ENCODE results near the gene PILRA. TPM values are rescaled to one million over a fixed set of nuclear protein-coding genes. Genes with fewer than 3 reads are reported as not detected.
"Not testable (repeated sequence)": the region's sequence is repeated elsewhere in the genome, so short reads cannot be mapped to it uniquely, and the experiment has no call there.

The PILRA gene
- total and polyA plus RNA-seq, 2 experiments from 2014 or later = 0.38 to 5.3 TPM

DNA sequence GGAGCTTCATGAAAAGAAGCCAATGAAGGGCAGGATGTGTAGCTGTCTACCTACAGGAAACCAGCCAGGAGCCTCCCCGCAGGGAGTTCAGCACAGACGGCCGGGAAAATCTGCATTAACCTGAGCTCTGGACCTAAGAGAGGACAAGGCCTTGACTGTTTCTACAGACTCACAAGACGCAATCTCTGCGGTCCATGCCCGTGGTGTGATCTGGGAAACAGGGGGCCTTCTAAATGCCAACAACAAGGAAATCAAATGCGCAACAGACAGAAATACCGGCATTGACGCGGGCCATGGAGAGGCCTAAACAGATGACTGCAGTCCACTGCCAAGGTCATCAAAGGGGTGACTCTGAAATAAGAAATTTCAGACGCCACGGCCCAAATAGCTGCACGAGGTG lies 49.1 kb upstream of the PILRA start:
- not testable (repeated sequence) for ATAC-seq; H3K4me3 ChIP-seq; H3K9me3 Mint-ChIP-seq; H3K4me2 ChIP-seq; H3K27ac ChIP-seq (ENCODE audit: low read depth); H3K79me2 ChIP-seq (replicated peaks; ENCODE audit: insufficient read depth); DNase-seq (ENCODE audit: low spot score); H3K4me1 ChIP-seq (ENCODE audit: insufficient read depth); H3K27me3 ChIP-seq (ENCODE audit: insufficient read depth); H3F3A ChIP-seq (replicated peaks; ENCODE audit: low read depth); H3K4me1 Mint-ChIP-seq; H3K4me3 Mint-ChIP-seq; H3K36me3 ChIP-seq (ENCODE audit: insufficient read depth); H4K20me1 ChIP-seq (replicated peaks; ENCODE audit: insufficient read depth); H2AFZ ChIP-seq; H3K9me2 ChIP-seq (ENCODE audit: insufficient read depth); H3K27me3 Mint-ChIP-seq (ENCODE audit: insufficient read depth, low read depth, poor library complexity)
- H3K36me3 Mint-ChIP-seq (ENCODE audit: low read depth) = peaks cover 55% of the 10 kb centered on the region
- H3K27ac Mint-ChIP-seq = 0 out of 2 replicates have a peak overlapping the region, but pooled peaks have one; percentile 11

DNA sequence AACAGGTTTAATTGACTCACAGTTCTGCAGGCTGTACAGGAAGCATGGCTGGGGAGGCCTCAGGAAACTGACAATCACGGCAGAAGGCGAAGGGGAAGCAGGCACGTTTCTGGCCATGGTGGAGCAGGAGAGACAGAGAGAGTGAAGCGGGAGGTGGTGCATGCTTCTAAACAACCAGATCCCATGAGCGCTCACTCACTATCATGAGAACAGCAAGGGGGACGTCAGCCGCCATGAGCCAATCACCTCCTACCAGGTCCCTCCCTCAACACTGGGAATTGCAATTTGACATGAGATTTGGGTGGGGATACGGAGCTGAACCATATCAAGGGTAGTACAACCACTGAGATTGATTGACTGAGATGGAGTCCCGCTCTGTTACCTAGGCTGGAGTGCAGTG lies 47.6 kb upstream of the PILRA start:
- ATAC-seq; H4K20me1 ChIP-seq (replicated peaks; ENCODE audit: insufficient read depth); H3K4me1 Mint-ChIP-seq; H3K4me2 ChIP-seq; H3K27ac Mint-ChIP-seq; H3K27me3 ChIP-seq (ENCODE audit: insufficient read depth); H3K4me3 Mint-ChIP-seq; H3K27ac ChIP-seq (ENCODE audit: low read depth); H3K4me3 ChIP-seq; H2AFZ ChIP-seq; H3K27me3 Mint-ChIP-seq (ENCODE audit: insufficient read depth, low read depth, poor library complexity); H3K9me3 Mint-ChIP-seq; DNase-seq (ENCODE audit: low spot score); H3K79me2 ChIP-seq (replicated peaks; ENCODE audit: insufficient read depth); H3K36me3 ChIP-seq (ENCODE audit: insufficient read depth); H3K9me2 ChIP-seq (ENCODE audit: insufficient read depth); H3F3A ChIP-seq (replicated peaks; ENCODE audit: low read depth); H3K4me1 ChIP-seq (ENCODE audit: insufficient read depth): not testable (repeated sequence)
- H3K36me3 Mint-ChIP-seq (ENCODE audit: low read depth) = peaks cover 48% of the 10 kb centered on the region

DNA sequence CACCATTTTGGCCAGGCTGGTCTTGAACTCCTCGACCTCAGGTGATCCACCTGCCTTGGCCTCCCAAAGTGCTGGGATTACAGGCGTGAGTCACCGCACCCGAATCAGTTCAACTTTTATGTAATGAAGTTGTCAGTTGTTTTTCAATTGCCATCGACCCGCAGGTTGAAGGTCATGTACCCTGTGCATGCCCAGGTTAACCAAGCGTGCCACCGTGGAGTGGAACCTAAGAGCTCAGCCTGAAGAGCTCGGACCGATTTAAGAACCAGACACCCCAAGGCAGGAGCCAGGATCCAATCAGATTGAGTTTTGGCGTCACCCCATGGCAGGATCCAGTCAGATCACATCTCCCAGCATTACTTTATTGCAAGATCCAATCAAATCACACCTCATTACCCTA lies 46.4 kb upstream of the PILRA start:
- H3K9me3 Mint-ChIP-seq = not testable (repeated sequence)

DNA sequence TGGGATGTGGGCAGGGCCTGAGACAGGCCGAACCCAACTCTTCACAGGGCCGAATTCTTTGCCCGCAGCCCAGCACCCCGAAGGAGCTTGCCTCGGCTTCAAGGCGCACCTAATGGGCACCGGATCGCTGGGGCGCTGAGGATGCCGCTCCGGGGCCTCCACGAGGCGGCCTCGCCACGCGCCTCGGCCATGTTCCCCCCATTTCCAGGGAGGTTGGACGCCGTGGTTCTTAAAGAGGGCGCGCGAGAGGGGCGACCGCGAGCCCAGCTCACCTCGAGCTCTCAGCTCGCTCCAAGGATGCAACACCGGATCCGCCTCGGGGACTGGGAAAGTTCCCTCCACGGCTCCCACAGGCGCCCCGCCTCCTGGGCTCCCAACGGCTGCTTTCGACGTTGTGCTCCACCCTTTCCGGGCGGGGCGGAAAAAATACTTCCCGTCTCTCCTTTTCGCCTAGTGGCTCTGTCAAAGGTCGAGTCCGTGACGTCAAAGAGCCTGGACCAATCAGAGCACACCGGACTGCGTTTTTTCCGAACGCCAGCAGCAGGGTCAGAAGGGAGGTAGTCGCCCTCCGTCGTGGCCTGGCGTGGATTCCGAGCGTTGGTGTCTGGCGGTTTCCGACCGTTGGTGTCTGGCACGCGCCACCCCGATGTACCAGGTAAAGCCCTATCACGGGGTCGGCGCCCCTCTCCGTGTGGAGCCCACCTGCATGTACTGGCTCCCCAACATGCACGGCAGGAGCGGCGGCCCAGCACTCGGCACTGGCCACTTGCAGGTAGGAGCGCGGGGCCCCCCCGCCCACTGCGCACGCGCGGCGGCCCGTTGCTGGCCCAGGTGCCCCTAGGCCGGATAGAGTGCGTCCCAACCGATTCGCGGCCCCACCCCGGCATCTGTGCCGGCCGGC lies 37.5 kb upstream of the PILRA start:
- Histone ChIP-seq H3K36me3 (ENCODE audit: insufficient read depth) (peaks cover 12% of the 10 kb centered on the region), H3K4me2 (peak overlapping the region; percentile 72), H3K4me3 (peak overlapping the region; percentile 73), H3K27ac (ENCODE audit: low read depth) (peak overlapping the region; percentile 95), H3K79me2 (replicated peaks; ENCODE audit: insufficient read depth) (peaks cover 34% of the 10 kb centered on the region)
- H3K9me2 ChIP-seq (ENCODE audit: insufficient read depth); H3K9me3 Mint-ChIP-seq; H3K27me3 ChIP-seq (ENCODE audit: insufficient read depth); H3K27me3 Mint-ChIP-seq (ENCODE audit: insufficient read depth, low read depth, poor library complexity); H3K4me1 Mint-ChIP-seq; H2AFZ ChIP-seq; H4K20me1 ChIP-seq (replicated peaks; ENCODE audit: insufficient read depth); H3K4me1 ChIP-seq (ENCODE audit: insufficient read depth); H3F3A ChIP-seq (replicated peaks; ENCODE audit: low read depth): not testable (repeated sequence)
- ATAC-seq (peak; percentile 97), DNase-seq (ENCODE audit: low spot score) (peak; percentile 91)
- peak overlapping the region; percentile 97 for H3K27ac Mint-ChIP-seq
- peak; percentile 89 for TF ChIP-seq CREB1 (CRISPR knock-in tag; IDR thresholded peaks at IDR 0.05; ENCODE audit: low read depth)
- peak; percentile 99 for TF ChIP-seq POLR2AphosphoS5 (IDR thresholded peaks at IDR 0.05; ENCODE audit: low read depth)
- H3K36me3 Mint-ChIP-seq (ENCODE audit: low read depth) = peaks cover 32% of the 10 kb centered on the region
- peak overlapping the region; percentile 96 for H3K4me3 Mint-ChIP-seq

More for the DNA sequence above, 46.4 kb upstream of the PILRA start:
- H3K36me3 ChIP-seq (ENCODE audit: insufficient read depth); H3K9me2 ChIP-seq (ENCODE audit: insufficient read depth); H3K4me2 ChIP-seq; H3K27ac Mint-ChIP-seq; H2AFZ ChIP-seq; H3K4me3 Mint-ChIP-seq; ATAC-seq; H3K27ac ChIP-seq (ENCODE audit: low read depth); H4K20me1 ChIP-seq (replicated peaks; ENCODE audit: insufficient read depth); H3K79me2 ChIP-seq (replicated peaks; ENCODE audit: insufficient read depth); H3K27me3 Mint-ChIP-seq (ENCODE audit: insufficient read depth, low read depth, poor library complexity); H3F3A ChIP-seq (replicated peaks; ENCODE audit: low read depth); H3K4me3 ChIP-seq; H3K4me1 Mint-ChIP-seq; DNase-seq (ENCODE audit: low spot score); H3K27me3 ChIP-seq (ENCODE audit: insufficient read depth); H3K4me1 ChIP-seq (ENCODE audit: insufficient read depth): not testable (repeated sequence)
- H3K36me3 Mint-ChIP-seq (ENCODE audit: low read depth) = peaks cover 46% of the 10 kb centered on the region

DNA sequence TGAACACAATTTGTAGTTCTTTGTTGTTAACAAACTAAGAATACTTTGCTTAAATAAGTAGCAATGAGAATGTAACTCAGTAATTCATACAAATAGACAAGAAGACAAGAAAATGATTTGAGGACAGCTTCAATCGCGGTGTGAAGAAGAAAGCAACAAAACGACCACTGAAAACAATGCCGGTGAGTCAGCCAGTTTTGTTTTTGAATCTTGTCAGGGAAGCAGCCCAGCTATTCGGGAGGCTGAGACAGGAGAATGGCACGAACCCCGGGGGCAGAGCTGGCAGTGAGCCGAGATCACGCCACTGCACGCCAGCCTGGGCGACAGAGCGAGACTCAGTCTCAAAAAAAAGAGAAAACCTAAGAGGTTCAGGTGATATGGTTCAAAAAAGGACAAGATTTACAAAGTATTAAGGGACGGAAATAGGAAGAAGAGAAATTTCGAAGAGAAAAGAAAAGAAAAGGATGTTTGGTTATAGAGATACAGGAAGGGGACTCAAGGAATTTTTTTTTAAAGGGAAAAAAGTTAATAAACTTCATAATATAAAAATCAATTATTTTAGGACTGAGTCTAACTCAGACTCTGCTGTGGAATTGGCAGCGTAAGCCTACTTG lies 35.1 kb upstream of the PILRA start:
- not testable (repeated sequence) for H3K4me1 ChIP-seq (ENCODE audit: insufficient read depth); H3K4me3 Mint-ChIP-seq; H3K4me3 ChIP-seq; ATAC-seq; H2AFZ ChIP-seq; H3K9me3 Mint-ChIP-seq; H3K4me1 Mint-ChIP-seq; H4K20me1 ChIP-seq (replicated peaks; ENCODE audit: insufficient read depth); H3K27ac Mint-ChIP-seq; H3F3A ChIP-seq (replicated peaks; ENCODE audit: low read depth); H3K4me2 ChIP-seq; H3K27ac ChIP-seq (ENCODE audit: low read depth); DNase-seq (ENCODE audit: low spot score); H3K27me3 ChIP-seq (ENCODE audit: insufficient read depth); H3K9me2 ChIP-seq (ENCODE audit: insufficient read depth); H3K27me3 Mint-ChIP-seq (ENCODE audit: insufficient read depth, low read depth, poor library complexity)
- H3K36me3 Mint-ChIP-seq (ENCODE audit: low read depth) = peaks cover 50% of the 10 kb centered on the region
- Histone ChIP-seq H3K79me2 (replicated peaks; ENCODE audit: insufficient read depth) (peaks cover 34% of the 10 kb centered on the region), H3K36me3 (ENCODE audit: insufficient read depth) (peaks cover 12% of the 10 kb centered on the region)

DNA sequence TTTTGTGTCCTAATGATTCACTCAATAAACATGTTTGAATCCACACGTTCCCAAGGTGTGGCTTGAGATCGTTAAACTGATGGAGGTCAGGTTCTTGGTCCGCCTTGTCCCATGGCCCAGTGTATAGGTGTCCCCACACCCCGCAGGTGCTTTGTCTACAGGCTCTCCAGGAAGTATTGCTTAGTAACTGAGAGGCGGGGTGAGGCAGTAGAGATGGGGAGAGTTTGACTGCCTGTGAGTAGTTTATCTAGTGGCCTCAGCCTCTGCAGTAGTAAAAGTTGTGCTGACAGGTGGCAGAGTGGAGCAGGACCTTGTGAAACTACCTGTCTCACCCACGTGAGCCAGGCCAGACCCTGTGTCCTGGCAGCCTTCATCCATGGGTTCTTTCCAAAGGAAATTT lies 32.0 kb upstream of the PILRA start:
- H3K4me1 ChIP-seq (ENCODE audit: insufficient read depth); H2AFZ ChIP-seq: not testable (repeated sequence)

More for the DNA sequence above, 32.0 kb upstream of the PILRA start:
- H3K4me2 ChIP-seq; DNase-seq (ENCODE audit: low spot score); H3F3A ChIP-seq (replicated peaks; ENCODE audit: low read depth); H4K20me1 ChIP-seq (replicated peaks; ENCODE audit: insufficient read depth); H3K27me3 ChIP-seq (ENCODE audit: insufficient read depth); H3K9me2 ChIP-seq (ENCODE audit: insufficient read depth); ATAC-seq; H3K4me3 Mint-ChIP-seq; H3K27me3 Mint-ChIP-seq (ENCODE audit: insufficient read depth, low read depth, poor library complexity); H3K9me3 Mint-ChIP-seq; H3K27ac Mint-ChIP-seq; H3K27ac ChIP-seq (ENCODE audit: low read depth); H3K4me3 ChIP-seq; H3K4me1 Mint-ChIP-seq: not testable (repeated sequence)
- peaks cover 68% of the 10 kb centered on the region for H3K36me3 Mint-ChIP-seq (ENCODE audit: low read depth)
- H3K79me2 ChIP-seq (replicated peaks; ENCODE audit: insufficient read depth) = peaks cover 26% of the 10 kb centered on the region
- peaks cover 15% of the 10 kb centered on the region for H3K36me3 ChIP-seq (ENCODE audit: insufficient read depth)
